GM23338 (cell line): Measurements from ENCODE around the gene BMP3. TPM values are rescaled to one million over a fixed set of nuclear protein-coding genes. Genes with fewer than 3 reads are reported as not detected.

Experiments
- ATAC-seq: fragments of 200-7000 bp; cut with Tn5 transposase; 3 replicates; pipeline ENCODE4 v1.9.1; 2020
- DNase-seq: peaks from one replicate; pipeline ENCODE4 v3.0.0-alpha.2; 2015; ENCODE audit warnings: low spot score
- H2AFZ ChIP-seq: fragments of 200-600 bp; sonication (generic); 2 replicates; pipeline ENCODE4 v1.8.0; 2016; ENCODE audit warnings: antibody characterized with exemption, mild to moderate bottlenecking, moderate library complexity
- H3F3A ChIP-seq: fragments of 200-600 bp; sonication (generic); replicated peaks from 2 replicates; pipeline ENCODE4 v1.8.0; 2017; ENCODE audit warnings: antibody characterized with exemption, mixed run types, low read depth
- H3K27ac ChIP-seq: fragments of 200-600 bp; sonication (generic); 2 replicates; pipeline ENCODE4 v1.6.1; 2016; ENCODE audit warnings: low read depth
- H3K27me3 ChIP-seq: fragments of 200-600 bp; sonication (generic); 2 replicates; pipeline ENCODE4 v1.8.0; 2016; ENCODE audit warnings: mild to moderate bottlenecking, mixed run types, moderate library complexity; ENCODE audit not compliant: insufficient read depth
- H3K36me3 ChIP-seq: fragments of 200-600 bp; sonication (generic); 2 replicates; pipeline ENCODE4 v1.8.0; 2016; ENCODE audit warnings: mild to moderate bottlenecking; ENCODE audit not compliant: insufficient read depth
- H3K4me1 ChIP-seq: fragments of 200-600 bp; sonication (generic); 2 replicates; pipeline ENCODE4 v1.8.0; 2016; ENCODE audit warnings: mild to moderate bottlenecking, moderate library complexity; ENCODE audit not compliant: insufficient read depth
- H3K4me2 ChIP-seq: fragments of 200-600 bp; sonication (generic); 2 replicates; pipeline ENCODE4 v1.7.1; 2017; ENCODE audit warnings: mixed run types
- H3K4me3 ChIP-seq: fragments of 200-600 bp; sonication (generic); 2 replicates; pipeline ENCODE4 v1.6.1; 2016; ENCODE audit warnings: mixed run types
- H3K79me2 ChIP-seq: fragments of 200-600 bp; sonication (generic); replicated peaks from 2 replicates; pipeline ENCODE4 v1.8.0; 2017; ENCODE audit warnings: mild to moderate bottlenecking; ENCODE audit not compliant: insufficient read depth
- H3K9me2 ChIP-seq: fragments of 200-600 bp; sonication (generic); 2 replicates; pipeline ENCODE4 v1.8.0; 2017; ENCODE audit not compliant: insufficient read depth
- H4K20me1 ChIP-seq: fragments of 200-600 bp; sonication (generic); replicated peaks from 2 replicates; pipeline ENCODE4 v1.8.0; 2017; ENCODE audit warnings: mild to moderate bottlenecking; ENCODE audit not compliant: insufficient read depth
- H3K27ac Mint-ChIP-seq: 2 replicates; pipeline ENCODE4 v1.8.0; 2020; ENCODE audit warnings: inconsistent platforms, mild to moderate bottlenecking, moderate library complexity, mixed read lengths
- H3K27me3 Mint-ChIP-seq: 3 replicates; pipeline ENCODE4 v1.8.0; 2022; ENCODE audit warnings: low read depth, mild to moderate bottlenecking, moderate library complexity, mixed read lengths, inconsistent platforms; ENCODE audit not compliant: insufficient read depth, poor library complexity
- H3K36me3 Mint-ChIP-seq: 3 replicates; pipeline ENCODE4 v1.8.0; 2021; ENCODE audit warnings: low read depth, mild to moderate bottlenecking, inconsistent platforms, moderate library complexity, mixed read lengths
- H3K4me1 Mint-ChIP-seq: 3 replicates; pipeline ENCODE4 v1.8.0; 2020; ENCODE audit warnings: mild to moderate bottlenecking, inconsistent platforms, mixed read lengths
- H3K4me3 Mint-ChIP-seq: 3 replicates; pipeline ENCODE4 v1.8.0; 2021; ENCODE audit warnings: moderate library complexity, mild to moderate bottlenecking, inconsistent platforms, mixed read lengths
- H3K9me3 Mint-ChIP-seq: 3 replicates; pipeline ENCODE4 v1.8.0; 2020; ENCODE audit warnings: moderate library complexity, mild to moderate bottlenecking, inconsistent platforms, mixed read lengths
- CREB1 ChIP-seq: fragments of 250-450 bp; sonication (Bioruptor Pico); IDR thresholded peaks from 2 replicates; pipeline ENCODE4 v1.5.0; 2020; ENCODE audit warnings: low read depth, mild to moderate bottlenecking, moderate library complexity
- CTCF ChIP-seq, 2 experiments: fragments of 200-600 bp in 1 of 2; sonication (generic) in 1 of 2; conservative IDR thresholded peaks; 2 replicates each; pipeline versions ENCODE4 v1.5.1 to v1.6.1; 2016 to 2017; ENCODE audit warnings: antibody characterized with exemption in 2 of 2, low read depth in 2 of 2, mild to moderate bottlenecking in 2 of 2, moderate library complexity in 1 of 2
- EZH2 ChIP-seq: fragments of 200-600 bp; sonication (generic); IDR thresholded peaks from one replicate; pipeline ENCODE4 v1.8.0; 2017; ENCODE audit warnings: antibody characterized with exemption, mild to moderate bottlenecking, low read depth; ENCODE audit not compliant: unreplicated experiment
- EZH2phosphoT487 ChIP-seq: fragments of 200-600 bp; sonication (generic); IDR thresholded peaks from one replicate; pipeline ENCODE4 v1.8.1; 2018; ENCODE audit warnings: antibody characterized with exemption; ENCODE audit not compliant: unreplicated experiment
- JUNB ChIP-seq: IDR thresholded peaks from one replicate; pipeline ENCODE4 v1.6.1; 2016; ENCODE audit warnings: antibody characterized with exemption; ENCODE audit not compliant: unreplicated experiment
- STAT1 ChIP-seq: IDR thresholded peaks from one replicate; pipeline ENCODE4 v1.6.1; 2016; ENCODE audit warnings: antibody characterized with exemption; ENCODE audit not compliant: unreplicated experiment
- ZNF114 ChIP-seq: fragments of 250-450 bp; sonication (Bioruptor Pico); IDR thresholded peaks from 2 replicates; pipeline ENCODE4 v1.5.0; 2020; ENCODE audit warnings: mild to moderate bottlenecking, moderate library complexity
- polyA plus RNA-seq: library from polyadenylated mRNA; unstranded; fragments of >200 nt; fragmentation: Nextera tagmentation; extraction: Ambion mirVana; gene quantifications from 2 replicates; pipeline ENCODE4 v1.2.1, GENCODE V29; 2016
- total RNA-seq: library from RNA; depleted of rRNA; stranded (reverse); fragments of >200 nt; shearing (Covaris generic); gene quantifications from 2 replicates; pipeline ENCODE4 v1.2.3, GENCODE V29; 2014

Gene BMP3
- total and polyA plus RNA-seq, 2 experiments from 2014 or later = 0.10 TPM; not detected in 1

- Mint-ChIP-seq H3K4me3 (no peak overlapping the region), H3K27me3 (no peaks in the 10 kb centered on the region), H3K4me1 (peaks cover 5% of the 10 kb centered on the region; the same call in 2 of the 3 replicates), H3K9me3 (no peaks in the 10 kb centered on the region), H3K36me3 (no peaks in the 10 kb centered on the region), H3K27ac (no peak overlapping the region)
- no peak overlapping the region for H3K4me3 ChIP-seq
- TF ChIP-seq ZNF114 (CRISPR knock-in tag) = no peak
- no peak for TF ChIP-seq STAT1
- no peak for TF ChIP-seq JUNB
- no peak for TF ChIP-seq CREB1 (CRISPR knock-in tag)
- TF ChIP-seq EZH2phosphoT487 = no peak
- no peaks in the 10 kb centered on the region for H3K27me3 ChIP-seq
- H2AFZ ChIP-seq = no peak overlapping the region
- no peaks in the 10 kb centered on the region for H3K36me3 ChIP-seq
- no peaks in the 10 kb centered on the region for H3F3A ChIP-seq
- no peak overlapping the region for H3K27ac ChIP-seq
- no peak overlapping the region for H3K4me2 ChIP-seq
- no peak for DNase-seq
- no peak for ATAC-seq
- peaks cover 5% of the 10 kb centered on the region; the same call in 1 of the 2 replicates for H3K4me1 ChIP-seq
- H3K79me2 ChIP-seq = no peaks in the 10 kb centered on the region
- no peaks in the 10 kb centered on the region for H4K20me1 ChIP-seq
- H3K9me2 ChIP-seq = peaks cover 5% of the 10 kb centered on the region; the same call in 1 of the 2 replicates
Observed at GRCh38 chr4:81049907-81050306, 19.4 kb downstream of the BMP3 start.

GRCh38 chr4:81052119-81053068 is 21.9 kb downstream of the BMP3 start:
- peaks cover 5% of the 10 kb centered on the region; the same call in 1 of the 2 replicates for H3K4me1 ChIP-seq
- H3K9me3 Mint-ChIP-seq = no peaks in the 10 kb centered on the region
- no peaks in the 10 kb centered on the region for H3K27me3 Mint-ChIP-seq
- H3K4me3 ChIP-seq = no peak overlapping the region
- ATAC-seq (peak; percentile 100), DNase-seq (peak; percentile 87)
- peak; percentile 91 to 93 for TF ChIP-seq CTCF (conservative IDR thresholded peaks at IDR 0.05; ENCODE audit: low read depth in 2 of 2)
- no peak for TF ChIP-seq EZH2
- no peak overlapping the region for H3K27ac Mint-ChIP-seq
- H4K20me1 ChIP-seq = no peaks in the 10 kb centered on the region
- no peaks in the 10 kb centered on the region for H3K79me2 ChIP-seq
- H3K36me3 ChIP-seq = no peaks in the 10 kb centered on the region
- no peak overlapping the region for H3K27ac ChIP-seq
- H3K9me2 ChIP-seq = no peaks in the 10 kb centered on the region
- H3K4me3 Mint-ChIP-seq = no peak overlapping the region
- 0 out of 2 replicates have a peak overlapping the region, but pooled peaks have one; percentile 3 for H3K4me2 ChIP-seq
- H3K36me3 Mint-ChIP-seq = no peaks in the 10 kb centered on the region
- no peaks in the 10 kb centered on the region for H3F3A ChIP-seq
- H3K4me1 Mint-ChIP-seq = peaks cover 5% of the 10 kb centered on the region; the same call in 2 of the 3 replicates
- no peaks in the 10 kb centered on the region for H3K27me3 ChIP-seq
- H2AFZ ChIP-seq = no peak overlapping the region

- no peaks in the 10 kb centered on the region for H3K4me1 ChIP-seq
- Mint-ChIP-seq H3K4me1 (peaks cover 10% of the 10 kb centered on the region; the same call in 2 of the 3 replicates), H3K9me3 (no peaks in the 10 kb centered on the region), H3K27me3 (no peaks in the 10 kb centered on the region), H3K27ac (no peak overlapping the region), H3K4me3 (no peak overlapping the region), H3K36me3 (no peaks in the 10 kb centered on the region)
- H3K9me2 ChIP-seq = no peaks in the 10 kb centered on the region
- no peak overlapping the region; the same call in 1 of the 2 replicates for H2AFZ ChIP-seq
- H3K4me2 ChIP-seq = no peak overlapping the region
- no peaks in the 10 kb centered on the region for H4K20me1 ChIP-seq
- H3K27ac ChIP-seq = no peak overlapping the region
- H3F3A ChIP-seq = no peaks in the 10 kb centered on the region
- no peak overlapping the region for H3K4me3 ChIP-seq
- ATAC-seq = no peak
- no peaks in the 10 kb centered on the region for H3K27me3 ChIP-seq
- H3K36me3 ChIP-seq = no peaks in the 10 kb centered on the region
- H3K79me2 ChIP-seq = no peaks in the 10 kb centered on the region
- no peak for DNase-seq
- TF ChIP-seq STAT1 (no peak), ZNF114 (CRISPR knock-in tag) (no peak), CTCF (conservative IDR thresholded peaks at IDR 0.05; ENCODE audit: low read depth in 2 of 2) (no peak)
Observed at GRCh38 chr4:81058621-81059020, 28.1 kb downstream of the BMP3 start.
